ENCODE data around the gene RIF1. TPM values are rescaled to one million over a fixed set of nuclear protein-coding genes. Genes with fewer than 3 reads are reported as not detected.

Gene RIF1
- total and polyA plus RNA-seq, 9 of the 15 experiments (the other 6 are each of a cell fraction or from before 2014, with no cell fraction given), result 11.0 to 109 (median 44.2) TPM

- peak; percentile 76; the same call in 1 of the 2 replicates for TF ChIP-seq ATF3 (IDR thresholded peaks at IDR 0.05)
- TF ChIP-seq ATF3 (CRISPR knock-in tag; conservative IDR thresholded peaks at IDR 0.05), result peak; percentile 86; the same call in 1 of the 2 replicates
- TF ChIP-seq RBM15 (IDR thresholded peaks at IDR 0.05; ENCODE audit: insufficient read depth, low read length), result no peak
- no peak for TF ChIP-seq ZNF518B (CRISPR knock-in tag; IDR thresholded peaks at IDR 0.05)
- TF ChIP-seq ZNF408 (CRISPR knock-in tag; IDR thresholded peaks at IDR 0.05; ENCODE audit: low read depth), result no peak
- no peak for TF ChIP-seq NR2F6 (CRISPR knock-in tag; IDR thresholded peaks at IDR 0.05)
- TF ChIP-seq LCOR (CRISPR knock-in tag; IDR thresholded peaks at IDR 0.05), result peak; percentile 98
- TF ChIP-seq KLF6 (CRISPR knock-in tag; IDR thresholded peaks at IDR 0.05; ENCODE audit: borderline replicate concordance), result peak; percentile 81; the same call in 1 of the 2 replicates
- no peak for TF ChIP-seq ZNF766 (CRISPR knock-in tag; conservative IDR thresholded peaks at IDR 0.05)
- 0 out of 2 replicates have a peak, but pooled peaks have one; percentile 24 for TF ChIP-seq PHB2 (IDR thresholded peaks at IDR 0.05; ENCODE audit: low read depth)
- peak; percentile 86 for TF ChIP-seq SMARCE1 (IDR thresholded peaks at IDR 0.05)
- peak; percentile 16 to 48; a peak in 3 of 4 replicates for TF ChIP-seq SIX5 (IDR thresholded peaks at IDR 0.05; ENCODE audit: borderline replicate concordance in 1 of 2, insufficient read depth in 1 of 2, low read depth in 1 of 2, low read length in 2 of 2)
- peak; percentile 88 for TF ChIP-seq FOSL1 (tag; conservative IDR thresholded peaks at IDR 0.05)
- no peak; the same call in 1 of the 2 replicates for TF ChIP-seq GTF2E2 (tag; IDR thresholded peaks at IDR 0.05)
- no peak for TF ChIP-seq ARID3A (IDR thresholded peaks at IDR 0.05; ENCODE audit: borderline replicate concordance, low read depth, low read length)
- peak; percentile 82; the same call in 1 of the 2 replicates for TF ChIP-seq E2F5 (CRISPR knock-in tag; IDR thresholded peaks at IDR 0.05)
- peak; percentile 92 for TF ChIP-seq TOE1 (IDR thresholded peaks at IDR 0.05; ENCODE audit: borderline replicate concordance)
- TF ChIP-seq TOE1 (CRISPR knock-in tag; IDR thresholded peaks at IDR 0.05; ENCODE audit: borderline replicate concordance, low read depth), result peak; percentile 51; the same call in 1 of the 2 replicates
- no peak for TF ChIP-seq HNRNPK (IDR thresholded peaks at IDR 0.05; ENCODE audit: low read depth, low read length, poor library complexity, severe bottlenecking)
- no peak for TF ChIP-seq NUFIP1 (IDR thresholded peaks at IDR 0.05; ENCODE audit: partially characterized antibody)
These were observed at the start of gene RIF1 (continued) for GRCh38 chr2:151409601-151410484.

Measured in K562 (cell line).